Esophagus squamous epithelium (tissue), 4 donors: ENCODE measurements around the gene ERMN.

Source experiments
- CTCF ChIP-seq, 6 experiments: fragments of 450-650 bp in 4 of 6; fragments of 200-600 bp in 2 of 6; sonication (generic) in 2 of 6; IDR thresholded peaks; one replicate each; pipeline ENCODE4 v1.5.1; 2016 to 2019; ENCODE audit warnings: antibody characterized with exemption in 6 of 6, mild to moderate bottlenecking in 4 of 6, moderate library complexity in 4 of 6
- POLR2A ChIP-seq, 4 donors: fragments of 450-650 bp; IDR thresholded peaks; one replicate each; pipeline ENCODE4 v1.6.1; 2017; ENCODE audit warnings: antibody characterized with exemption in 4 of 4, mild to moderate bottlenecking in 4 of 4, moderate library complexity in 3 of 4

- TF ChIP-seq CTCF (IDR thresholded peaks at IDR 0.05) (no peak), POLR2A (IDR thresholded peaks at IDR 0.05) (no peak)
Observed at GRCh38 chr2:157271590-157272203, 53.9 kb downstream of the ERMN start.
